ENCODE measurements around the gene CFAP410.

Gene CFAP410

GRCh38 chr21:44282370-44282769, 56.8 kb downstream of the CFAP410 start:
- no peak for DNase-seq

GRCh38 chr21:44281801-44282200, 57.4 kb downstream of the CFAP410 start:
- DNase-seq: no peak

- DNase-seq: no peak
Observed at GRCh38 chr21:44279354-44280260, 59.6 kb downstream of the CFAP410 start.
